ENCODE data around the gene SDK1.

- TF ChIP-seq, protein P1, sequence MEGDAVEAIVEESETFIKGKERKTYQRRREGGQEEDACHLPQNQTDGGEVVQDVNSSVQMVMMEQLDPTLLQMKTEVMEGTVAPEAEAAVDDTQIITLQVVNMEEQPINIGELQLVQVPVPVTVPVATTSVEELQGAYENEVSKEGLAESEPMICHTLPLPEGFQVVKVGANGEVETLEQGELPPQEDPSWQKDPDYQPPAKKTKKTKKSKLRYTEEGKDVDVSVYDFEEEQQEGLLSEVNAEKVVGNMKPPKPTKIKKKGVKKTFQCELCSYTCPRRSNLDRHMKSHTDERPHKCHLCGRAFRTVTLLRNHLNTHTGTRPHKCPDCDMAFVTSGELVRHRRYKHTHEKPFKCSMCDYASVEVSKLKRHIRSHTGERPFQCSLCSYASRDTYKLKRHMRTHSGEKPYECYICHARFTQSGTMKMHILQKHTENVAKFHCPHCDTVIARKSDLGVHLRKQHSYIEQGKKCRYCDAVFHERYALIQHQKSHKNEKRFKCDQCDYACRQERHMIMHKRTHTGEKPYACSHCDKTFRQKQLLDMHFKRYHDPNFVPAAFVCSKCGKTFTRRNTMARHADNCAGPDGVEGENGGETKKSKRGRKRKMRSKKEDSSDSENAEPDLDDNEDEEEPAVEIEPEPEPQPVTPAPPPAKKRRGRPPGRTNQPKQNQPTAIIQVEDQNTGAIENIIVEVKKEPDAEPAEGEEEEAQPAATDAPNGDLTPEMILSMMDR (IDR thresholded peaks at IDR 0.05; ENCODE audit: control extremely low read depth in 1 of 3, insufficient read depth in 1 of 3, low read depth in 1 of 3, low read length in 3 of 3): no peak
- TF ChIP-seq MAX (IDR thresholded peaks at IDR 0.05) (no peak), SIN3A (conservative IDR thresholded peaks at IDR 0.05 in 1 of 2, IDR thresholded peaks at IDR 0.05 in 1 of 2; ENCODE audit: low read depth in 1 of 2, low read length in 2 of 2) (no peak)
Measured at GRCh38 chr7:3551536-3551935, 250.5 kb downstream of the SDK1 start.
